ENCODE results near the gene OPN1MW. TPM values are rescaled to one million over a fixed set of nuclear protein-coding genes. Genes with fewer than 3 reads are reported as not detected.
"Not testable (repeated sequence)": the region's sequence is repeated elsewhere in the genome, so short reads cannot be mapped to it uniquely, and the experiment has no call there.

OPN1MW gene
- total RNA-seq, 2 donors from 2014 or later = not detected

DNA sequence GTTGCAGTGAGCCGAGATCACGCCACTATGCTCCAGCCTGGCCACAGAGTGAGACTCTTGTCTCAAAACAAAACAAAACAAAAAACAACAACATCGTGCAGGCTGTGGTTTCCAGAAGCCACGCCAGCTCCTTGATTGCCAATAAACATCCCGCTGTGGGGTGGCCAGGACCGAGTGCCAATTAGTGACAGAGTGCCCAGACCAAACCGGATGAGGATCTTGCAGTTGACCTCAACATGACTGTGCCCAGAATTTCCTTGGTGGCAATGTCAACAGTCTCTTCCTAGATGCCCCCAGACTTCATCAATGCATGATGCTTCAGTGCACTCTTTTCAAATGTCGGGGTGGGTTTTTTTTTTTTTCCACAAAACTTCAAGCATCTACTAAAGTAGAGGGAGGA is 1.4 kb downstream of the OPN1MW start:
- DNase-seq (ENCODE audit: low spot score in 2 of 2); H3K36me3 Mint-ChIP-seq; ATAC-seq; H3K27ac Mint-ChIP-seq; H3K9me3 Mint-ChIP-seq: not testable (repeated sequence)

GRCh38 chrX:154192846-154193245 is 10.4 kb downstream of the OPN1MW start:
- not testable (repeated sequence) for ATAC-seq; H3K27ac Mint-ChIP-seq; H3K9me3 Mint-ChIP-seq; DNase-seq (ENCODE audit: low spot score in 2 of 2); H3K36me3 Mint-ChIP-seq

DNA sequence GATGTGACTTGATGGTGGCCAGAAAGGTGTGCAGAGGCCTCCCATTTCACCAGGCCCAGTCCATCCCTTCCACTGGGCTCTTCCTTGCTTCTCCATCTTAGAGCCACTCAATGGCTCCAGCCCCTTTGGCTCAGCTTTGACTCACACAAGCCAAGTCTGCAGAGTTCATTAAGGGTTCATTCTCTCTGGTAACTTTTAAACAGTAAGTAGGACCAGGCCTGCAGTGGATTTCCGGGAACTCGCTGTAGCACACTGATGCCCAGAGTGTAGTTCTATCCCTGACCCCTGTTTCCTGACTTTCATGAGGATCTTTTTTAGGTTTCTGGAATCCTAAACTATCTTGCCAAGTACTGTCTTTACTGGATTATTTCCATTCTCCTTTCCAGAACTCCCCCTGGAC is 11.9 kb downstream of the OPN1MW start:
- not testable (repeated sequence) for ATAC-seq; H3K9me3 Mint-ChIP-seq; H3K36me3 Mint-ChIP-seq; DNase-seq (ENCODE audit: low spot score in 2 of 2); H3K27ac Mint-ChIP-seq

GRCh38 chrX:154196466-154196865 is 14.1 kb downstream of the OPN1MW start:
- H3K9me3 Mint-ChIP-seq, H3K36me3 Mint-ChIP-seq: not testable (repeated sequence)

DNA sequence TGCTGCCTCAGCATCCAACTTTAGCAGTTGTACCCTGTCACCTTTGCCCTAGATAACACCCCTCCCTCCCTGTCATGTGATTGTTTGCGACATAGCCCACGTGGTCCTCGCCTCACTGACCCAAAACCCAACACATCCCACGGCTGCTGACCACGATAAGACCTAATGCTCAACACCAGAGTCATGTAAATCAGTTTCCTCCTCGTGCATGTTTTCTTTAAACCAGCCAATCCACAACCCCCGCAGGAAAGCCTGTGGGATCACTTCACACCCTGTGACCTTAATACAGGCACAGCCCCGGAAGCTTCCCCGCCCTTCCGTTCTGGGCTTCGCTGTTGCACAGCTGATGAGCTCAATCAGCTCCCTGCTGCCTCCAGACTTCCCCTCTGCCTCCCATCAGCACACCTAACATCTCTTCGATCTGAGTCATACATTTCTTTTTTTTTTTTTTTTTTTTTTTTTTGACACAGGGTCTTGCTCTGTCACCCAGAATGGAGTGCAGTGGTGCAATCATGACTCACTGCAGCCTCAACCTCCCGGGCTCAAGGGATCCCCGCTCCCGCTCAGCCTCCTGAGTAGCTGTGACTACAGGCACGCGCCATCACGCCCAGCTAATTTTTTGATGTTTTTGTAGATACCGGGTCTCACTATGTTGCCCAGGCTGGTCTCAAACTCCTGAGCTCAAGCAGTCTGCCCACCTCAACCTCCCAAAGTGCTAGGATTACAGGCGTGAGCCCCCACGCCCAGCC is 27.4 kb downstream of the OPN1MW start:
- H3K9me3 Mint-ChIP-seq; DNase-seq (ENCODE audit: low spot score in 2 of 2); H3K36me3 Mint-ChIP-seq: not testable (repeated sequence)
- peak; percentile 99 for ATAC-seq
- H3K27ac Mint-ChIP-seq = peak overlapping the region in 1 of 2 donors; percentile 74

More at GRCh38 chrX:154196466-154196865, 14.1 kb downstream of the OPN1MW start:
- not testable (repeated sequence) for ATAC-seq; H3K27ac Mint-ChIP-seq; DNase-seq (ENCODE audit: low spot score in 2 of 2)

DNA sequence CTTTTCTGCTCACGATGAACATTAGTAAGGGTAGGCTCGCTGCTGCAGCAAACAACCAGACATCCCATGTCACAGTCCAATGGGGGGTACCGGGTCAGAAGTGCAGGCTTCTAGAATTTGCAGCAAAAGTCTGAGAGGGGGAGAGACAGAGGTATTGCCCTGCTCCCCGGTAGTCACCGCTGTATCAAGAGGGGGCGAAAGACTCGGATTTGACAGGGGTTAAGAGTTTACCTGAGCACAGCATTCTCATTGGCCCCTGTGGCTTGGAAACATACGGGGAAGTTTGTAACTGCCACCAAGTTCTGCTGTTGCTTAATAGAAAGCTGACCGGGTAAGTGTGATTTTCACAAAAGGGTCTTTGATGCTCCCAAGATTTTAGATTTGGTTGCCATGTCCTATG is 28.7 kb downstream of the OPN1MW start:
- not testable (repeated sequence) for H3K27ac Mint-ChIP-seq, ATAC-seq, H3K36me3 Mint-ChIP-seq, H3K9me3 Mint-ChIP-seq
- peak in 1 of 2 donors; percentile 1 for DNase-seq (ENCODE audit: low spot score in 2 of 2)

DNA sequence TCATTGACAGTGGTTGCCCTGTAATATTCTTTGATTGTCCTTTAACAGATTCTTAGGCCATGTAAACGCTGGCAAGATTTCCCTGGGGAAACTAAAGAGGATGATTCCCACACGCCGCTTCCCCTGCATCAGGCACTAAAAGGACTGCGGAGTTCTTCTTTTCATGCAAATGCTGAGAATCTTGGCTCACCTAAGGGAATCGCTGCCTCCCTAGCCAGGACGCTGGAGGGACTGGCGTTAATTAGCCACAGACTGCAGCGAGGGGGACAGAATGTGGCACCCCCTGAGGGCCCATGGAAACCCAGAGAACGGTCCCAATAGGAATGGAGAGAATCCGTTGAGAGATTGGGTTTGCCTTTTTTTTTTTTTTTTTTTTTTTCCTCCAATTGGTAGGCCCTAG is 29.1 kb downstream of the OPN1MW start:
- DNase-seq (ENCODE audit: low spot score in 2 of 2); H3K27ac Mint-ChIP-seq; H3K36me3 Mint-ChIP-seq; H3K9me3 Mint-ChIP-seq; ATAC-seq: not testable (repeated sequence)

DNA sequence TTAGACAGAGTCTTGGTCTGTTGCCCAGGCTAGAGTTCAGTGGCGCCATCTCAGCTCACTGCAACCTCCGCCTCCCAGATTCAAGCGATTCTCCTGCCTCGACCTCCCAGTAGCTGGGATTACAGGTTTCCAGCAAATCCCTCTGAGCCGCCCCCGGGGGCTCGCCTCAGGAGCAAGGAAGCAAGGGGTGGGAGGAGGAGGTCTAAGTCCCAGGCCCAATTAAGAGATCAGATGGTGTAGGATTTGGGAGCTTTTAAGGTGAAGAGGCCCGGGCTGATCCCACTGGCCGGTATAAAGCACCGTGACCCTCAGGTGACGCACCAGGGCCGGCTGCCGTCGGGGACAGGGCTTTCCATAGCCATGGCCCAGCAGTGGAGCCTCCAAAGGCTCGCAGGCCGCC is 37.1 kb downstream of the OPN1MW start, which contains the start of gene OPN1MW2:
TSS of gene OPN1MW2 (plus strand) at position 301 of the 400 bp plus-strand sequence. CDS start at position 361, 60 bp downstream.
- DNase-seq (ENCODE audit: low spot score in 2 of 2); ATAC-seq; H3K36me3 Mint-ChIP-seq; H3K9me3 Mint-ChIP-seq; H3K27ac Mint-ChIP-seq: not testable (repeated sequence)

GRCh38 chrX:154225292-154225691 is 42.9 kb downstream of the OPN1MW start:
- not testable (repeated sequence) for H3K27ac Mint-ChIP-seq; DNase-seq (ENCODE audit: low spot score in 2 of 2); H3K9me3 Mint-ChIP-seq; H3K36me3 Mint-ChIP-seq; ATAC-seq

DNA sequence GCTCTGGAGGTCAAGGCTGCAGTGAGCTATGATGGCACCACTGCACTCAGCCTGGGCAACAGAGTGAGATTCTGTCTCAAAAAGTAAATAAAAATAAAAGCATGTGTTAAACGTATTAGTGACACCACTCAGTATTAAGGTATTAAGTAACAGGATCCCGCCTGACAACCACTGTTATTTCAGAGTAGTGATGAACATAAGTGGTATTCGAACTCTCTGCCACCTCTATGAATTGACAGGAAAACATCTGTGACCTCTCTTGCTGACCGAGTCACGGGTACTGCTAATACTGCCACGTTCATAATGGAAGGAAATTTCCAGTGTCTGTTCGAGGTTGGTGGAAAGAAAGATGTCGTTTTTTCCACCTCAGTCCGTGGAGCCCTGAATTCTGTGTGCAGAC is 44.3 kb downstream of the OPN1MW start:
- not testable (repeated sequence) for H3K9me3 Mint-ChIP-seq, H3K27ac Mint-ChIP-seq, H3K36me3 Mint-ChIP-seq

GRCh38 chrX:154231443-154231842 is 49.0 kb downstream of the OPN1MW start:
- not testable (repeated sequence) for ATAC-seq; H3K36me3 Mint-ChIP-seq; H3K27ac Mint-ChIP-seq; H3K9me3 Mint-ChIP-seq; DNase-seq (ENCODE audit: low spot score in 2 of 2)

More for the DNA sequence above, 44.3 kb downstream of the OPN1MW start:
- DNase-seq (ENCODE audit: low spot score in 2 of 2); ATAC-seq: not testable (repeated sequence)

DNA sequence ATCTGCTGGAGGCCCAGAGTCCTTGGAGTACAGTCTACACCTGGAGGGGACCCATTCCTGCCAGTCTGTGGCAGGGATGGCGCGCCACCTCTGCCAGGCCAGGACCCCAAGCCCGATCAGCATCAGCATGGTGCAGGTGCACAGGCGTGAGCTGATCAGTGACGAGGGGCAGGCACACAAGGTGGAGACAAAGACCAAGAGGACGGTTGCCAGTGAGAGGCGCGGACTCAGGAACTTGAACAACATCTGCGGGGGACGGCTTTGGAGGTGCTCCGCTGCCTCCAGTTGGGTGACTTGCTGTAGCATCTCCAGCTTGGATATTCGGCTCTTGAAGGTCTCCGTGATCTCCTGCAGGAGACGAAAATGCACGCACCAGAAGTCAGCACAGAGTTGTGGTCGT is 51.2 kb downstream of the OPN1MW start:
- not testable (repeated sequence) for H3K36me3 Mint-ChIP-seq; DNase-seq (ENCODE audit: low spot score in 2 of 2); H3K27ac Mint-ChIP-seq; H3K9me3 Mint-ChIP-seq; ATAC-seq

DNA sequence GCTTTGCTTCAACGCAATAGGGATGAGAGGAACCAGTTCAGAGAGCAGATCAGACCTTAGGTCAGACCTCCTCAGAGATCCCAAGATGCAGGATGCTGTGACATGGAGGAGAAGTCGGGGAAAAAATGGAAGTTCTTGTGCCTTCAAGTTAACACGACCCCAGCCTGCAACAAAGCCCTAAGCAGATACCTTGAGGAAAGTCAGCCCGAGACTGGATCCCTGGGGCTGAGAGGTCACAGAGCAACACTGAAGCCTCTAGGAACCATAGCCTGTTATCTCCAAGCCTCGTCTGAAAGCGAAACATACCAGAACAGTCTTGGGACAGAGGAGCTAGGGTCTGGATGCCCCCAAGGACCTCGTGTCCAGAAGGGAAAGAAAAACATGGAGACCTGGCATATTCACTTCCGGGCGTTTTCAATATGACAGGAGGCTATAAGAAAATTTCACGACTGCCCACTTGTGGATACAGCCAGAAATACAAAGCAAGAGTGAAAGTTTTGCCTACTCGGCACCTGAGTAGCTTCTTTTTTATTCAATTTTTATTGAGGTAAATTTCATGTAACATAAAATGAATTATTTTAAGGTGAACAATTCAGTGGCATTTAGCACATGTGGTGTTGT is 56.7 kb downstream of the OPN1MW start:
- not testable (repeated sequence) for H3K9me3 Mint-ChIP-seq; H3K27ac Mint-ChIP-seq; ATAC-seq; DNase-seq (ENCODE audit: low spot score in 2 of 2); H3K36me3 Mint-ChIP-seq

GRCh38 chrX:154239982-154240503 is 57.6 kb downstream of the OPN1MW start:
- DNase-seq (ENCODE audit: low spot score in 2 of 2); H3K36me3 Mint-ChIP-seq; ATAC-seq; H3K9me3 Mint-ChIP-seq; H3K27ac Mint-ChIP-seq: not testable (repeated sequence)
